Mucosa of descending colon (tissue), 3 donors: ENCODE measurements around the gene WDR46. TPM values are rescaled to one million over a fixed set of nuclear protein-coding genes. Genes with fewer than 3 reads are reported as not detected.

ENCODE experiments used
- ATAC-seq: fragments of 200-7000 bp; cut with Tn5 transposase; one replicate; pipeline ENCODE4 v1.9.1; 2020; ENCODE audit warnings: mild to moderate bottlenecking, moderate library complexity
- DNase-seq, 3 donors: peaks; one replicate each; pipeline ENCODE4 v3.0.0-alpha.2; 2020
- H3K36me3 ChIP-seq: fragments of 200-600 bp; one replicate; pipeline ENCODE4 v1.8.0; 2021; ENCODE audit warnings: low read depth, mild to moderate bottlenecking
- H3K4me1 ChIP-seq: fragments of 200-600 bp; one replicate; pipeline ENCODE4 v1.8.0; 2021; ENCODE audit warnings: low read depth, mild to moderate bottlenecking
- H3K4me3 ChIP-seq: fragments of 200-600 bp; one replicate; pipeline ENCODE4 v1.8.0; 2021; ENCODE audit warnings: mild to moderate bottlenecking
- H3K9me3 ChIP-seq: fragments of 200-600 bp; one replicate; pipeline ENCODE4 v1.8.0; 2021; ENCODE audit warnings: mild to moderate bottlenecking
- CTCF ChIP-seq: fragments of 200-600 bp; IDR thresholded peaks from one replicate; pipeline ENCODE4 v1.8.0; 2022; ENCODE audit warnings: antibody characterized with exemption, mild to moderate bottlenecking
- intact Hi-C, 2 donors: fragments of 100-400 bp; cut with DNase I in 1 of 2; cut with micrococcal nuclease in 1 of 2; formaldehyde crosslinking; loops; one replicate each; pipeline versions ENCODE4 v1.11.0 to v1.11.1; 2022; cut with DNase I, micrococcal nuclease
- total RNA-seq, 3 donors: library from RNA; stranded (reverse); fragmentation: NEBNext Ultra II Directional in 2 of 3; extraction: Animal tissue kit (Norgen Biotek cat#: 25700) in 2 of 3; gene quantifications; one replicate each; pipeline versions ENCODE4 v1.2.1 to v1.2.4, GENCODE V29; 2021 to 2023
- donor health status: DM: no; HTN: no; CAD: no; lungs with moderate emphysema.
- donor health status: DM: no; HTN: no; CAD: no.
- donor health status: DM: no; HTN: yes; CAD: no.

Gene WDR46
- total RNA-seq, 3 donors from 2014 or later: 25.5 to 37.9 (median 30.9) TPM

- no peaks in the 10 kb centered on the region for H3K9me3 ChIP-seq
- ATAC-seq (no peak), DNase-seq (no peak)
- no peak overlapping the region for H3K4me3 ChIP-seq
- H3K36me3 ChIP-seq: peaks cover 5% of the 10 kb centered on the region
- no peak for TF ChIP-seq CTCF
- peaks cover 36% of the 10 kb centered on the region for H3K4me1 ChIP-seq
- intact Hi-C loops: no loop called here
Measured at GRCh38 chr6:33319939-33320314, 30.9 kb upstream of the WDR46 start.

GRCh38 chr6:33318426-33319073 lies 29.5 kb upstream of the WDR46 start:
- peaks cover 5% of the 10 kb centered on the region for H3K36me3 ChIP-seq
- no peak for ATAC-seq
- H3K9me3 ChIP-seq: no peaks in the 10 kb centered on the region
- no peak overlapping the region for H3K4me3 ChIP-seq
- TF ChIP-seq CTCF: no peak
- DNase-seq: no peak
- intact Hi-C loops: no loop called here
- H3K4me1 ChIP-seq: peaks cover 35% of the 10 kb centered on the region

- TF ChIP-seq CTCF: no peak
- Histone ChIP-seq H3K4me1 (peaks cover 35% of the 10 kb centered on the region), H3K36me3 (peaks cover 1% of the 10 kb centered on the region), H3K4me3 (peak within 1 kb of the TSS; percentile 19), H3K9me3 (no peaks in the 10 kb centered on the region)
- intact Hi-C loops: no loop called here
- ATAC-seq (peak; percentile 72), DNase-seq (peak; percentile 97 to 100 (median 99))
Measured at GRCh38 chr6:33317669-33318425, 28.8 kb upstream of the WDR46 start, which contains the start of gene ZBTB22. Gene ZBTB22 (minus strand): TSS chr6:33317744. CDS start chr6:33316916, 828 bp downstream.

GRCh38 chr6:33317419-33317668 lies 28.3 kb upstream of the WDR46 start:
- H3K4me3 ChIP-seq: peak overlapping the region; percentile 19
- no peak for TF ChIP-seq CTCF
- DNase-seq (peak in 1 of 3 donors; percentile 66), ATAC-seq (peak; percentile 6)
- no peaks in the 10 kb centered on the region for H3K36me3 ChIP-seq
- H3K9me3 ChIP-seq: no peaks in the 10 kb centered on the region
- H3K4me1 ChIP-seq: peaks cover 36% of the 10 kb centered on the region
- intact Hi-C loops: no loop called here

GRCh38 chr6:33316603-33317418 lies 27.8 kb upstream of the WDR46 start:
- no peaks in the 10 kb centered on the region for H3K36me3 ChIP-seq

More at GRCh38 chr6:33316603-33317418, 27.8 kb upstream of the WDR46 start:
- Histone ChIP-seq H3K9me3 (no peaks in the 10 kb centered on the region), H3K4me3 (peak overlapping the region; percentile 19), H3K4me1 (peaks cover 38% of the 10 kb centered on the region)
- intact Hi-C loops: no loop called here
- TF ChIP-seq CTCF: no peak
- DNase-seq: peak; percentile 37 to 76 (median 54)
- no peak for ATAC-seq
